T-helper 17 cell (primary cell): ENCODE data around the gene UBXN7. TPM values are rescaled to one million over a fixed set of nuclear protein-coding genes. Genes with fewer than 3 reads are reported as not detected.
"Not testable (repeated sequence)": the region's sequence is repeated elsewhere in the genome, so short reads cannot be mapped to it uniquely, and the experiment has no call there.

Source experiments
- ATAC-seq: fragments of 150-1000 bp; cut with Tn5 transposase; 2 replicates; pipeline ENCODE4 v1.10.0; 2021; ENCODE audit warnings: mild to moderate bottlenecking, moderate library complexity
- DNase-seq, 3 donors: peaks; one replicate each; pipeline versions ENCODE4 v3.0.0 to v3.0.0-alpha.2; 2020 to 2021
- H3K9me3 ChIP-seq: one replicate; pipeline ENCODE4 v1.7.0; 2013; ENCODE audit warnings: low read length, mild to moderate bottlenecking; ENCODE audit not compliant: control insufficient read depth, poor library complexity, severe bottlenecking
- H3K27ac Mint-ChIP-seq: one replicate; pipeline ENCODE4 v1.8.0; 2022; ENCODE audit warnings: mild to moderate bottlenecking, moderate library complexity, mixed read lengths
- H3K27me3 Mint-ChIP-seq: one replicate; pipeline ENCODE4 v1.8.0; 2022; ENCODE audit warnings: mixed read lengths
- H3K36me3 Mint-ChIP-seq: one replicate; pipeline ENCODE4 v1.8.0; 2022; ENCODE audit warnings: low read depth, mixed read lengths
- H3K4me1 Mint-ChIP-seq: one replicate; pipeline ENCODE4 v1.8.0; 2022; ENCODE audit warnings: mild to moderate bottlenecking, mixed read lengths
- H3K4me3 Mint-ChIP-seq: one replicate; pipeline ENCODE4 v1.8.0; 2022; ENCODE audit warnings: mild to moderate bottlenecking, moderate library complexity, mixed read lengths
- total RNA-seq, 4 donors: library from RNA in 2 of 4; stranded (reverse) in 2 of 4; gene quantifications; one replicate each; pipeline ENCODE4 v1.2.3 and lab custom pipeline; 2022 to 2026

UBXN7 gene
- total RNA-seq, 2 donors from 2014 or later: 58.8 to 86.0 TPM

GRCh38 chr3:196315821-196316220 lies 116.4 kb downstream of the UBXN7 start:
- no peaks in the 10 kb centered on the region for H3K27me3 Mint-ChIP-seq
- no peaks in the 10 kb centered on the region for H3K36me3 Mint-ChIP-seq
- H3K4me3 Mint-ChIP-seq: no peak overlapping the region
- DNase-seq (no peak), ATAC-seq (no peak)
- peaks cover 5% of the 10 kb centered on the region for H3K4me1 Mint-ChIP-seq
- no peak overlapping the region for H3K27ac Mint-ChIP-seq
- H3K9me3 ChIP-seq: no peaks in the 10 kb centered on the region

GRCh38 chr3:196314597-196314996 lies 117.6 kb downstream of the UBXN7 start:
- H3K9me3 ChIP-seq: no peaks in the 10 kb centered on the region
- H3K36me3 Mint-ChIP-seq: no peaks in the 10 kb centered on the region
- H3K4me1 Mint-ChIP-seq: peaks cover 5% of the 10 kb centered on the region
- peak overlapping the region; percentile 91 for H3K27ac Mint-ChIP-seq
- no peaks in the 10 kb centered on the region for H3K27me3 Mint-ChIP-seq
- ATAC-seq: no peak
- no peak overlapping the region for H3K4me3 Mint-ChIP-seq
- no peak for DNase-seq

GRCh38 chr3:196314086-196314485 lies 118.1 kb downstream of the UBXN7 start:
- not testable (repeated sequence) for H3K27me3 Mint-ChIP-seq, H3K4me3 Mint-ChIP-seq, ATAC-seq, H3K36me3 Mint-ChIP-seq, DNase-seq, H3K9me3 ChIP-seq, H3K4me1 Mint-ChIP-seq
- H3K27ac Mint-ChIP-seq: peak overlapping the region; percentile 91

DNA sequence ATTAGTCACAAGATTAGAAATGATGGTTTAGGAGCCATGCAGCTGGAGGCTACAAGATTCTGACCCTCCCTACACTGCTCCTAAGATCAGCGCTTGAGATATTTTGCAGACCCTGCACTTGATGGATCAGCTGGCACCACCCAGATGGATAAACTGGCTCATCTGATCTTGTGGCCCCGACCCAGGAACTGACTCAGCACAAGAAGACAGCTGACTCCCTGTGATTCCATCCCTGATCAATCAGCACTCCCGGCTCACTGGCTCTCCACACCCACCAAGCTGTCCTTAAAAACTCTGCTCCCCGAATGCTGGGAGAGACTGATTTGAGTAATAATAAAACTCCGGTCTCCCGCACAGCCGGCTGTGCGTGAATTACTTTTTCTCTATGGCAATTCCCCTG lies 129.3 kb downstream of the UBXN7 start:
- not testable (repeated sequence) for H3K4me3 Mint-ChIP-seq, H3K36me3 Mint-ChIP-seq, H3K4me1 Mint-ChIP-seq, H3K9me3 ChIP-seq, H3K27ac Mint-ChIP-seq, DNase-seq, H3K27me3 Mint-ChIP-seq, ATAC-seq

GRCh38 chr3:196302551-196302950 lies 129.7 kb downstream of the UBXN7 start:
- not testable (repeated sequence) for H3K4me3 Mint-ChIP-seq, ATAC-seq, H3K4me1 Mint-ChIP-seq, H3K27me3 Mint-ChIP-seq, H3K36me3 Mint-ChIP-seq, DNase-seq, H3K27ac Mint-ChIP-seq, H3K9me3 ChIP-seq

DNA sequence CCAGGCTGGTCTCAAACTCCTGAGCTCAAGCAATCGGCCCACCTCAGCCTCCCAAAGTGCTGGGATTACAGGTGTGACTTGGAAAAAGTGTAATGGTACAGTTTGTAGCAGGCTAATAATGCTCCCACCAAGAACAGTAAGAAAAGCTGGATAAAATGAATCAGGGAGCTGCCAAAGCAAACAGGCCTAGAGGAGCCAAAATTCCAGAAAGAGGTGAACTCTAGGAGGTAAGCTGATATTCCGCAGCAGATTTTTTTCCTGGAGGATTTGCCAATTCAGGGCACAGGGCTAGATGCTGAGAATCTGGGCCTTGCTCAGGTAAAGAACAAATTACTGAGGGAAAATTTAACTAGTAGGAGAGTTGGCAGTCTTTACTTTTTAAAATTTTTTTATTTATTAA lies 133.7 kb downstream of the UBXN7 start:
- no peaks in the 10 kb centered on the region for H3K9me3 ChIP-seq
- Mint-ChIP-seq H3K4me1 (peaks cover 4% of the 10 kb centered on the region), H3K4me3 (no peak overlapping the region), H3K36me3 (no peaks in the 10 kb centered on the region), H3K27me3 (no peaks in the 10 kb centered on the region), H3K27ac (no peak overlapping the region)
- ATAC-seq (no peak), DNase-seq (no peak)

Other genes with a start within 250 kb of the UBXN7 start
- not detected for gene ZDHHC19, start 221.0 kb downstream of the UBXN7 start, total RNA-seq
- gene SLC51A, start 215.9 kb downstream of the UBXN7 start, total RNA-seq: not detected
- 10 to 100 TPM; 78.1 to 82.0 TPM for gene PCYT1A, start 144.7 kb downstream of the UBXN7 start, total RNA-seq
- gene DYNLT2B, start 114.2 kb downstream of the UBXN7 start, total RNA-seq: 1 to 10 TPM; 4.8 to 6.8 TPM
- gene TM4SF19, start 94.0 kb downstream of the UBXN7 start, total RNA-seq: not detected
- gene RNF168, start 71.3 kb upstream of the UBXN7 start, total RNA-seq: 10 to 100 TPM; 36.9 to 37.9 TPM
- gene SMCO1, start 82.9 kb upstream of the UBXN7 start, total RNA-seq: not detected
- gene WDR53, start 136.1 kb upstream of the UBXN7 start, total RNA-seq: 10 to 100 TPM; 18.1 to 29.6 TPM
- 1 to 10 TPM; 4.9 to 8.3 TPM for gene FBXO45, start 136.2 kb upstream of the UBXN7 start, total RNA-seq
- gene NRROS, start 207.3 kb upstream of the UBXN7 start, total RNA-seq: 10 to 100 TPM; 15.1 to 15.5 TPM